H9 (cell line): ENCODE results near the gene IL1RAPL1. TPM values are rescaled to one million over a fixed set of nuclear protein-coding genes. Genes with fewer than 3 reads are reported as not detected.

ENCODE experiments used
- DNase-seq: peaks from one replicate; pipeline ENCODE4 v3.0.0-alpha.2; 2017
- H2AFZ ChIP-seq: one replicate; pipeline ENCODE4 v1.6.1; 2013; ENCODE audit warnings: mild to moderate bottlenecking, low read length, control low read depth, moderate library complexity
- H2AK5ac ChIP-seq: 2 replicates; pipeline ENCODE4 v1.6.1; 2013; ENCODE audit warnings: low read length, control low read depth, mixed read lengths; ENCODE audit not compliant: insufficient read length
- H2BK120ac ChIP-seq: one replicate; pipeline ENCODE4 v1.6.1; 2013; ENCODE audit warnings: low read depth, mild to moderate bottlenecking, low read length, control low read depth, inconsistent platforms; ENCODE audit not compliant: poor library complexity, severe bottlenecking
- H2BK12ac ChIP-seq: 2 replicates; pipeline ENCODE4 v1.6.1; 2013; ENCODE audit warnings: low read length, control low read depth, mixed read lengths, low read depth; ENCODE audit not compliant: insufficient read length
- H2BK15ac ChIP-seq: 2 replicates; pipeline ENCODE4 v1.6.1; 2013; ENCODE audit warnings: low read depth, low read length, control low read depth
- H2BK20ac ChIP-seq: one replicate; pipeline ENCODE4 v1.6.1; 2013; ENCODE audit warnings: low read depth, mild to moderate bottlenecking, low read length, control low read depth, inconsistent platforms; ENCODE audit not compliant: poor library complexity, severe bottlenecking
- H2BK5ac ChIP-seq: 2 replicates; pipeline ENCODE4 v1.6.1; 2013; ENCODE audit warnings: low read length, control low read depth, mixed read lengths; ENCODE audit not compliant: insufficient read length
- H3K14ac ChIP-seq: 2 replicates; pipeline ENCODE4 v1.6.1; 2013; ENCODE audit warnings: low read length, control low read depth; ENCODE audit not compliant: insufficient read depth
- H3K18ac ChIP-seq: 2 replicates; pipeline ENCODE4 v1.6.1; 2013; ENCODE audit warnings: low read depth, mild to moderate bottlenecking, mixed read lengths, low read length, control low read depth; ENCODE audit not compliant: insufficient read length
- H3K23ac ChIP-seq: 2 replicates; pipeline ENCODE4 v1.6.1; 2013; ENCODE audit warnings: low read length, control low read depth, mixed read lengths, low read depth; ENCODE audit not compliant: insufficient read length
- H3K23me2 ChIP-seq: 2 replicates; pipeline ENCODE4 v1.6.1; 2013; ENCODE audit warnings: low read depth, mild to moderate bottlenecking, mixed read lengths, low read length, control low read depth; ENCODE audit not compliant: insufficient read length, poor library complexity, severe bottlenecking
- H3K27ac ChIP-seq: 2 replicates; pipeline ENCODE4 v1.5.1; 2013; ENCODE audit warnings: low read length, control low read depth, mixed read lengths, low read depth; ENCODE audit not compliant: insufficient read length
- H3K27me3 ChIP-seq: 2 replicates; pipeline ENCODE4 v1.6.1; 2013; ENCODE audit warnings: low read length, control low read depth, inconsistent platforms; ENCODE audit not compliant: insufficient read depth
- H3K4ac ChIP-seq: 2 replicates; pipeline ENCODE4 v1.6.1; 2013; ENCODE audit warnings: low read depth, mild to moderate bottlenecking, control low read depth, inconsistent platforms, low read length, moderate library complexity
- H3K4me1 ChIP-seq: 2 replicates; pipeline ENCODE4 v1.6.1; 2013; ENCODE audit warnings: low read length, control low read depth, inconsistent platforms; ENCODE audit not compliant: insufficient read depth
- H3K4me2 ChIP-seq: 2 replicates; pipeline ENCODE4 v1.6.1; 2013; ENCODE audit warnings: low read length, control low read depth, mixed read lengths; ENCODE audit not compliant: insufficient read length, insufficient read depth
- H3K56ac ChIP-seq: 2 replicates; pipeline ENCODE4 v1.6.1; 2013; ENCODE audit warnings: low read depth, mild to moderate bottlenecking, mixed read lengths, low read length, control low read depth; ENCODE audit not compliant: insufficient read length
- H3K79me1 ChIP-seq: 2 replicates; pipeline ENCODE4 v1.6.1; 2013; ENCODE audit warnings: low read depth, mild to moderate bottlenecking, moderate library complexity, low read length, control low read depth, inconsistent platforms; ENCODE audit not compliant: insufficient read depth, poor library complexity, severe bottlenecking
- H3K79me2 ChIP-seq: 2 replicates; pipeline ENCODE4 v1.6.1; 2013; ENCODE audit warnings: low read length, control low read depth, inconsistent platforms; ENCODE audit not compliant: insufficient read depth
- H3K9ac ChIP-seq: 2 replicates; pipeline ENCODE4 v1.6.1; 2013; ENCODE audit warnings: low read length, control low read depth, mixed read lengths; ENCODE audit not compliant: insufficient read length; ENCODE audit errors: extremely low read depth
- H3K9me3 ChIP-seq: one replicate; pipeline ENCODE4 v1.6.1; 2013; ENCODE audit warnings: low read depth, low read length, inconsistent platforms; ENCODE audit not compliant: control insufficient read depth
- H3T11ph ChIP-seq: one replicate; pipeline ENCODE4 v1.6.1; 2013; ENCODE audit warnings: mild to moderate bottlenecking, low read length, control low read depth, inconsistent platforms
- H4K20me1 ChIP-seq: one replicate; pipeline ENCODE4 v1.6.1; 2013; ENCODE audit not compliant: control insufficient read depth, insufficient read length, insufficient read depth
- H4K5ac ChIP-seq: 2 replicates; pipeline ENCODE4 v1.6.1; 2013; ENCODE audit warnings: low read depth, mild to moderate bottlenecking, mixed read lengths, low read length, control low read depth; ENCODE audit not compliant: insufficient read length
- H4K8ac ChIP-seq: replicated peaks from 2 replicates; pipeline ENCODE4 v1.6.1; 2013; ENCODE audit warnings: low read length, control low read depth, mixed read lengths, low read depth; ENCODE audit not compliant: insufficient read length
- H4K91ac ChIP-seq: 2 replicates; pipeline ENCODE4 v1.6.1; 2013; ENCODE audit warnings: low read depth, mild to moderate bottlenecking, moderate library complexity, mixed read lengths, low read length, control low read depth; ENCODE audit not compliant: insufficient read length
- H3K27ac Mint-ChIP-seq, 3 experiments: 2 replicates in 2 of 3; 3 replicates in 1 of 3; pipeline ENCODE4 v1.8.0; 2020 to 2021; ENCODE audit warnings: mixed read lengths in 3 of 3, mild to moderate bottlenecking in 1 of 3, moderate library complexity in 1 of 3
- H3K27me3 Mint-ChIP-seq: 2 replicates; pipeline ENCODE4 v1.8.0; 2021; ENCODE audit warnings: low read depth, mild to moderate bottlenecking, moderate library complexity, mixed read lengths
- H3K36me3 Mint-ChIP-seq, 3 experiments: 2 replicates in 2 of 3; 3 replicates in 1 of 3; pipeline ENCODE4 v1.8.0; 2020 to 2021; ENCODE audit warnings: low read depth in 3 of 3, mixed read lengths in 3 of 3; ENCODE audit not compliant: insufficient read depth in 1 of 3
- H3K4me1 Mint-ChIP-seq, 2 experiments: 2 replicates each; pipeline ENCODE4 v1.8.0; 2020; ENCODE audit warnings: mixed read lengths in 2 of 2
- H3K4me3 Mint-ChIP-seq, 2 experiments: 2 replicates in 1 of 2; 3 replicates in 1 of 2; pipeline ENCODE4 v1.8.0; 2020 to 2021; ENCODE audit warnings: mild to moderate bottlenecking in 2 of 2, mixed read lengths in 2 of 2, moderate library complexity in 1 of 2
- H3K9me3 Mint-ChIP-seq, 2 experiments: 2 replicates in 1 of 2; 3 replicates in 1 of 2; pipeline ENCODE4 v1.8.0; 2020; ENCODE audit warnings: mild to moderate bottlenecking in 2 of 2, mixed read lengths in 2 of 2, moderate library complexity in 1 of 2
- CTCF ChIP-seq: fragments of 200-600 bp; sonication (generic); conservative IDR thresholded peaks from 3 replicates; pipeline ENCODE4 v1.8.0; 2021; ENCODE audit warnings: antibody characterized with exemption, mild to moderate bottlenecking
- total RNA-seq: library from RNA; stranded (reverse); gene quantifications from 2 replicates; pipeline ENCODE4 v1.2.1, GENCODE V29; 2021

The IL1RAPL1 gene
- total RNA-seq, 1 experiment from 2014 or later, result 0.31 TPM

GRCh38 chrX:28584025-28584424, 3.2 kb upstream of the IL1RAPL1 start:
- Mint-ChIP-seq H3K27ac (no peak overlapping the region), H3K36me3 (peaks cover 0 to 1% (median 0%) of the 10 kb centered on the region in 3 experiments; a peak in 1 of 7 replicates)
- no peak for TF ChIP-seq CTCF

More at GRCh38 chrX:28584025-28584424, 3.2 kb upstream of the IL1RAPL1 start:
- H4K91ac ChIP-seq, result no peak overlapping the region
- no peaks in the 10 kb centered on the region for H3K79me1 ChIP-seq
- no peak overlapping the region for H4K5ac ChIP-seq
- H2BK12ac ChIP-seq, result no peak overlapping the region
- H3K23ac ChIP-seq, result no peak overlapping the region
- no peak overlapping the region for H3K18ac ChIP-seq
- no peak overlapping the region for H3K4me2 ChIP-seq
- H3K56ac ChIP-seq, result no peak overlapping the region
- no peak overlapping the region for H3K9ac ChIP-seq
- H3K79me2 ChIP-seq, result no peaks in the 10 kb centered on the region
- H4K20me1 ChIP-seq, result no peaks in the 10 kb centered on the region
- no peaks in the 10 kb centered on the region; the same call in 1 of the 2 replicates for H3K27me3 Mint-ChIP-seq
- no peak overlapping the region for H2AK5ac ChIP-seq
- H3K4me1 ChIP-seq, result peaks cover 3% of the 10 kb centered on the region; the same call in 1 of the 2 replicates
- peaks cover 9% of the 10 kb centered on the region for H3K23me2 ChIP-seq
- H3T11ph ChIP-seq, result no peak overlapping the region
- H3K4me3 Mint-ChIP-seq, result no peak overlapping the region
- no peak overlapping the region for H3K27ac ChIP-seq
- H2AFZ ChIP-seq, result no peak overlapping the region
- no peak overlapping the region for H2BK15ac ChIP-seq
- no peak overlapping the region for H3K4ac ChIP-seq
- H3K4me1 Mint-ChIP-seq, result peaks cover 28 to 39% of the 10 kb centered on the region in 2 experiments
- no peak overlapping the region for H4K8ac ChIP-seq
- no peak overlapping the region for H2BK5ac ChIP-seq
- no peaks in the 10 kb centered on the region for H3K27me3 ChIP-seq
- H2BK120ac ChIP-seq, result no peak overlapping the region
- DNase-seq, result no peak
- H3K9me3 ChIP-seq, result no peaks in the 10 kb centered on the region
- no peak overlapping the region for H3K14ac ChIP-seq
- peaks cover 0 to 33% of the 10 kb centered on the region in 2 experiments for H3K9me3 Mint-ChIP-seq
- H2BK20ac ChIP-seq, result no peak overlapping the region
